ENCODE measurements around the gene SMARCC1.

DNA sequence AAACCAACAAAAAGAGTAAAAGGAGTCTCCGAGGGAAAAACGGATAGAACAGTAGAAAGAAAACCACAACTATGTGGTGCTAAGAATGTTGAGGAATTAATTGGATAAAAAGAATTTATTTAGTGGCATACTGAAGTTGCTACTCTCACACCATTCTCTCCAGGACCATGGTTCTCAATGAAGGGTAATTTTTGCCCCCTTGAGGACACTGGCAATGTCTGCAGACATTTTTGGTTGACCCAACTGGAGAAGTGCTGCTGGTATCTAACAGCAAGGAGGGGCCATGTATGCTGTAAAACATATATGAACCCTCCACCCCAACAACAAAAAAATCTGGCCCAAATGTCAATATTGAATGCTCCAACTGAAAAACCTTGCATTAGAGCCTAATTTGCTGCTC is 117.2 kb downstream of the SMARCC1 start:
- TF ChIP-seq YY1 (IDR thresholded peaks at IDR 0.05; ENCODE audit: insufficient read depth, insufficient read length) (no peak), SUZ12 (IDR thresholded peaks at IDR 0.05; ENCODE audit: extremely low read depth, insufficient read depth, insufficient read length) (no peak)

All from NT2/D1 (cell line).